IMR-90 (cell line): ENCODE data around the gene HOXC13. TPM values are rescaled to one million over a fixed set of nuclear protein-coding genes. Genes with fewer than 3 reads are reported as not detected.

Experiments used
- ATAC-seq: fragments of 200-7000 bp; cut with Tn5 transposase; 2 replicates; pipeline ENCODE4 v1.9.1; 2020; ENCODE audit warnings: low read depth, mild to moderate bottlenecking, moderate library complexity
- BruUV-seq: library from RNA; stranded (reverse); fragments of 400-500 nt; replicated peaks from 2 replicates; lab custom pipeline; 2021; lab: Mats Ljungman, UMichigan
- CTCF ChIA-PET: fragments of 300-600 bp; formaldehyde crosslinking; extraction: SDS; loops from one replicate; lab custom pipeline; 2021; ENCODE audit warnings: antibody characterized with exemption; lab: Yijun Ruan, JAX
- POLR2A ChIA-PET: fragments of 300-600 bp; sonication (Branson Sonifier 250); formaldehyde crosslinking; loops from one replicate; lab custom pipeline; 2022; ENCODE audit warnings: antibody characterized with exemption; ENCODE audit not compliant: unreplicated experiment; lab: Charles Lee
- DNase-seq: peaks from one replicate; pipeline ENCODE4 v3.0.0; 2013
- H2AFZ ChIP-seq: replicated peaks from 2 replicates; pipeline ENCODE3; 2013; ENCODE audit warnings: low read length, mild to moderate bottlenecking; ENCODE audit not compliant: poor library complexity
- H2AK5ac ChIP-seq: 2 replicates; pipeline ENCODE4 v1.6.1; 2013; ENCODE audit warnings: low read depth, low read length, inconsistent platforms
- H2AK9ac ChIP-seq: replicated peaks from 2 replicates; pipeline ENCODE3; 2013; ENCODE audit warnings: mild to moderate bottlenecking, low read depth, low read length, moderate library complexity; ENCODE audit not compliant: poor library complexity
- H2BK120ac ChIP-seq: 2 replicates; pipeline ENCODE4 v1.6.1; 2013; ENCODE audit warnings: low read depth, low read length, inconsistent platforms
- H2BK15ac ChIP-seq: 3 replicates; pipeline ENCODE4 v1.6.1; 2013; ENCODE audit warnings: low read depth, low read length, inconsistent platforms
- H2BK20ac ChIP-seq: 2 replicates; pipeline ENCODE4 v1.6.1; 2013; ENCODE audit warnings: low read depth, mild to moderate bottlenecking, inconsistent platforms, low read length, moderate library complexity
- H2BK5ac ChIP-seq: 2 replicates; pipeline ENCODE4 v1.6.1; 2013; ENCODE audit warnings: mild to moderate bottlenecking, low read depth, low read length, inconsistent platforms; ENCODE audit not compliant: poor library complexity, severe bottlenecking
- H3K14ac ChIP-seq: replicated peaks from 2 replicates; pipeline ENCODE4 v1.6.1; 2013; ENCODE audit warnings: low read depth, low read length, inconsistent platforms
- H3K18ac ChIP-seq: 2 replicates; pipeline ENCODE4 v1.6.1; 2013; ENCODE audit warnings: low read depth, low read length, control low read depth
- H3K23ac ChIP-seq: 2 replicates; pipeline ENCODE4 v1.6.1; 2013; ENCODE audit warnings: low read depth, low read length, inconsistent platforms
- H3K27ac ChIP-seq: 2 replicates; pipeline ENCODE4 v1.5.1; 2013; ENCODE audit warnings: mild to moderate bottlenecking, control low read depth, low read length; ENCODE audit not compliant: insufficient read depth
- H3K27me3 ChIP-seq: 2 replicates; pipeline ENCODE4 v1.6.1; 2013; ENCODE audit warnings: low read length; ENCODE audit not compliant: control insufficient read depth, insufficient read depth
- H3K36me3 ChIP-seq: 2 replicates; pipeline ENCODE4 v1.6.1; 2013; ENCODE audit warnings: low read length, mixed read lengths; ENCODE audit not compliant: control insufficient read depth, insufficient read depth
- H3K4ac ChIP-seq: 2 replicates; pipeline ENCODE4 v1.6.1; 2013; ENCODE audit warnings: low read depth, low read length, inconsistent platforms
- H3K4me1 ChIP-seq: 2 replicates; pipeline ENCODE4 v1.6.1; 2013; ENCODE audit warnings: low read length, mixed read lengths; ENCODE audit not compliant: control insufficient read depth, insufficient read depth
- H3K4me2 ChIP-seq: 2 replicates; pipeline ENCODE4 v1.6.1; 2013; ENCODE audit warnings: low read depth, mild to moderate bottlenecking, control low read depth, low read length, moderate library complexity
- H3K4me3 ChIP-seq: 2 replicates; pipeline ENCODE4 v1.5.1; 2013; ENCODE audit warnings: low read depth, mild to moderate bottlenecking, control low read depth, low read length, moderate library complexity; ENCODE audit not compliant: insufficient read depth
- H3K56ac ChIP-seq: 2 replicates; pipeline ENCODE4 v1.6.1; 2013; ENCODE audit warnings: low read length, inconsistent platforms; ENCODE audit not compliant: insufficient read depth; ENCODE audit errors: extremely low read depth
- H3K79me1 ChIP-seq, 2 experiments: 2 replicates each; pipeline ENCODE4 v1.6.1; 2013; ENCODE audit warnings: low read length in 2 of 2, inconsistent platforms in 1 of 2, low read depth in 1 of 2
- H3K9ac ChIP-seq: 2 replicates; pipeline ENCODE4 v1.6.1; 2013; ENCODE audit warnings: low read depth, low read length, control low read depth
- H3K9me1 ChIP-seq: 2 replicates; pipeline ENCODE4 v1.6.1; 2013; ENCODE audit warnings: low read length, inconsistent platforms; ENCODE audit not compliant: insufficient read depth
- H3K9me3 ChIP-seq: 2 replicates; pipeline ENCODE4 v1.6.1; 2013; ENCODE audit warnings: low read length; ENCODE audit not compliant: control insufficient read depth, insufficient read depth
- H4K20me1 ChIP-seq: 2 replicates; pipeline ENCODE4 v1.6.1; 2013; ENCODE audit warnings: low read length, inconsistent platforms; ENCODE audit not compliant: insufficient read depth
- H4K5ac ChIP-seq: 2 replicates; pipeline ENCODE4 v1.6.1; 2013; ENCODE audit warnings: mild to moderate bottlenecking, low read depth, low read length, control low read depth
- H4K8ac ChIP-seq, 2 experiments: 2 replicates each; pipeline ENCODE4 v1.6.1; 2013; ENCODE audit warnings: low read depth in 2 of 2, low read length in 2 of 2, control low read depth in 1 of 2, inconsistent platforms in 1 of 2
- H4K91ac ChIP-seq: 2 replicates; pipeline ENCODE4 v1.6.1; 2013; ENCODE audit warnings: low read depth, low read length, inconsistent platforms; ENCODE audit not compliant: insufficient read depth
- MAFK ChIP-seq: IDR thresholded peaks from 2 replicates; pipeline ENCODE4 v1.6.1; 2012; ENCODE audit warnings: low read depth, low read length, improper control_type of control experiment
- MAZ ChIP-seq: IDR thresholded peaks from 2 replicates; pipeline ENCODE4 v1.6.1; 2012; ENCODE audit warnings: low read depth, mild to moderate bottlenecking, low read length, improper control_type of control experiment, moderate library complexity, borderline replicate concordance
- MXI1 ChIP-seq: IDR thresholded peaks from 2 replicates; pipeline ENCODE4 v1.6.1; 2012; ENCODE audit warnings: low read depth, mild to moderate bottlenecking, low read length, moderate library complexity, borderline replicate concordance
- RCOR1 ChIP-seq: IDR thresholded peaks from 2 replicates; pipeline ENCODE4 v1.6.1; 2012; ENCODE audit warnings: mild to moderate bottlenecking, low read length, improper control_type of control experiment; ENCODE audit not compliant: insufficient replicate concordance
- RFX5 ChIP-seq: IDR thresholded peaks from 2 replicates; pipeline ENCODE4 v1.8.0; 2012; ENCODE audit warnings: low read depth, mild to moderate bottlenecking, low read length, moderate library complexity
- SMC3 ChIP-seq: fragments of 150-350 bp; IDR thresholded peaks from 2 replicates; pipeline ENCODE4 v1.6.1; 2016; ENCODE audit warnings: low read depth, mild to moderate bottlenecking, antibody characterized with exemption, low read length, moderate library complexity
- WGBS, 2 experiments: methylation state at CpG; one replicate each; pipeline versions ENCODE4 v1.1.5 to v1.1.7; 2013; ENCODE audit warnings: missing lambda C conversion rate in 2 of 2; ENCODE audit not compliant: insufficient read length in 1 of 2; ENCODE audit errors: extremely low coverage in 2 of 2; 5-methylcytosine and 5-hydroxymethylcytosine counted together
- dilution Hi-C: fragments of 300-500 bp; cut with HindIII; formaldehyde crosslinking; loops from one replicate; pipeline ENCODE4 v1.14.3; 2018; ENCODE audit warnings: low sequenced_read_pairs; ENCODE audit not compliant: unreplicated experiment
- in situ Hi-C: fragments of 300-500 bp; cut with MboI; formaldehyde crosslinking; loops from 3 replicates; pipeline ENCODE4 v1.14.3; 2019; ENCODE audit warnings: low sequenced_read_pairs, inconsistent platforms, mixed read lengths
- intact Hi-C: fragments of 100-400 bp; cut with micrococcal nuclease; formaldehyde crosslinking; loops from 2 replicates; pipeline ENCODE4 v1.10.0; 2022
- polyA plus RNA-seq, 3 experiments: library from polyadenylated mRNA; depleted of rRNA; stranded (reverse); fragments of >200 nt; gene quantifications; 2 replicates each; pipeline ENCODE4 v1.2.3, GENCODE V29; 2012; ENCODE audit warnings: low replicate concordance in 1 of 3
- total RNA-seq: library from RNA; depleted of rRNA; stranded (reverse); fragments of >200 nt; gene quantifications from 2 replicates; pipeline ENCODE4 v1.2.3, GENCODE V29; 2012
- TF ChIP-seq, protein P1 (sequence below): conservative IDR thresholded peaks from 2 replicates; pipeline ENCODE4 v1.5.1; 2012; ENCODE audit warnings: mild to moderate bottlenecking, low read depth, low read length, improper control_type of control experiment

The HOXC13 gene
- total and polyA plus RNA-seq, 2 of the 4 experiments (the other 2 are of a cell fraction): not detected

DNA sequence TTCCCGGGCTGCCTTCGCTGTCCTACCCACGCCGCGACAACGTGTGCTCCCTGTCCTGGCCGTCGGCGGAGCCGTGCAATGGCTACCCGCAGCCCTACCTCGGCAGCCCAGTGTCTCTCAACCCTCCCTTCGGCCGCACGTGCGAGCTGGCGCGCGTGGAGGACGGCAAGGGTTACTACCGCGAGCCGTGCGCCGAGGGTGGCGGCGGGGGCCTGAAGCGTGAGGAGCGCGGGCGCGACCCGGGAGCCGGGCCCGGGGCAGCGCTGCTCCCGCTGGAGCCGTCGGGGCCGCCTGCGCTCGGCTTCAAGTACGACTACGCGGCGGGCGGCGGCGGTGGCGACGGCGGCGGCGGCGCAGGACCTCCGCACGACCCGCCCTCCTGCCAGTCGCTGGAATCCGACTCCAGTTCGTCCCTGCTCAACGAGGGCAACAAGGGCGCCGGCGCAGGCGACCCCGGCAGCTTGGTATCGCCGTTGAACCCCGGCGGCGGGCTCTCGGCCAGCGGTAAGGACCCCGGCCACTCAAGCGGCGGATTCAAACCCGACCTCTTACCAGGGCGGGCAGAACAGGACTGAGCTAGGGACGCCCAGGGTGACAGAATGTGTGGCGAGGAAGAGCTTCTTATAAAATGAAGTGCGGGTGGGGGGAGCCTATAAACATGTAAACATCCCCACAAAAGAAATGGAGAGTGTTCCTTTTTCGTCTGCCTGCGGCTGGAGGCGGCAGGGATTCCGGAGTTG lies 16.6 kb downstream of the HOXC13 start:
- CTCF ChIA-PET: no interaction called here
- H3K14ac ChIP-seq: no peak overlapping the region
- POLR2A ChIA-PET: no interaction called here
- H3K9ac ChIP-seq: no peak overlapping the region
- no peaks in the 10 kb centered on the region for H3K79me1 ChIP-seq
- no peak for DNase-seq
- H4K20me1 ChIP-seq: no peaks in the 10 kb centered on the region
- H2BK5ac ChIP-seq: no peak overlapping the region
- H3K9me3 ChIP-seq: peaks cover 3% of the 10 kb centered on the region
- no peaks in the 10 kb centered on the region for H3K4me1 ChIP-seq
- no peak overlapping the region for H3K4ac ChIP-seq
- in situ Hi-C loops: no loop called here
- no peaks in the 10 kb centered on the region for H3K9me1 ChIP-seq
- TF ChIP-seq RFX5 (no peak), MAFK (no peak), SMC3 (no peak), RCOR1 (no peak), MAZ (no peak), MXI1 (no peak)
- TF ChIP-seq, protein P1, sequence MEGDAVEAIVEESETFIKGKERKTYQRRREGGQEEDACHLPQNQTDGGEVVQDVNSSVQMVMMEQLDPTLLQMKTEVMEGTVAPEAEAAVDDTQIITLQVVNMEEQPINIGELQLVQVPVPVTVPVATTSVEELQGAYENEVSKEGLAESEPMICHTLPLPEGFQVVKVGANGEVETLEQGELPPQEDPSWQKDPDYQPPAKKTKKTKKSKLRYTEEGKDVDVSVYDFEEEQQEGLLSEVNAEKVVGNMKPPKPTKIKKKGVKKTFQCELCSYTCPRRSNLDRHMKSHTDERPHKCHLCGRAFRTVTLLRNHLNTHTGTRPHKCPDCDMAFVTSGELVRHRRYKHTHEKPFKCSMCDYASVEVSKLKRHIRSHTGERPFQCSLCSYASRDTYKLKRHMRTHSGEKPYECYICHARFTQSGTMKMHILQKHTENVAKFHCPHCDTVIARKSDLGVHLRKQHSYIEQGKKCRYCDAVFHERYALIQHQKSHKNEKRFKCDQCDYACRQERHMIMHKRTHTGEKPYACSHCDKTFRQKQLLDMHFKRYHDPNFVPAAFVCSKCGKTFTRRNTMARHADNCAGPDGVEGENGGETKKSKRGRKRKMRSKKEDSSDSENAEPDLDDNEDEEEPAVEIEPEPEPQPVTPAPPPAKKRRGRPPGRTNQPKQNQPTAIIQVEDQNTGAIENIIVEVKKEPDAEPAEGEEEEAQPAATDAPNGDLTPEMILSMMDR: no peak
- no peak overlapping the region for H3K4me3 ChIP-seq
- no peak overlapping the region for H2AK5ac ChIP-seq
- no peak overlapping the region for H2AK9ac ChIP-seq
- no peak overlapping the region for H2AFZ ChIP-seq
- no peak overlapping the region for H4K5ac ChIP-seq
- H4K91ac ChIP-seq: no peak overlapping the region
- H3K27me3 ChIP-seq: peaks cover 96% of the 10 kb centered on the region
- no peak overlapping the region for H3K56ac ChIP-seq
- no peak overlapping the region for H3K18ac ChIP-seq
- dilution Hi-C loops: no loop called here
- no TSS peak for BruUV-seq
- H3K27ac ChIP-seq: no peak overlapping the region
- ATAC-seq: no peak
- no peak overlapping the region for H3K4me2 ChIP-seq
- WGBS, 2 experiments: 3% methylated on average over 46 of the region's 86 CpGs; no CpG with 5 or more reads in 1 of the 2 experiments
- no peak overlapping the region for H2BK120ac ChIP-seq
- H3K23ac ChIP-seq: no peak overlapping the region
- H4K8ac ChIP-seq: no peak overlapping the region
- no peak overlapping the region for H2BK20ac ChIP-seq
- no peaks in the 10 kb centered on the region for H3K36me3 ChIP-seq
- H2BK15ac ChIP-seq: no peak overlapping the region
- intact Hi-C loops: no loop called here
